ENCODE results near the gene NOMO2.
"Not testable (repeated sequence)": the region's sequence is repeated elsewhere in the genome, so short reads cannot be mapped to it uniquely, and the experiment has no call there.

NOMO2 gene

DNA sequence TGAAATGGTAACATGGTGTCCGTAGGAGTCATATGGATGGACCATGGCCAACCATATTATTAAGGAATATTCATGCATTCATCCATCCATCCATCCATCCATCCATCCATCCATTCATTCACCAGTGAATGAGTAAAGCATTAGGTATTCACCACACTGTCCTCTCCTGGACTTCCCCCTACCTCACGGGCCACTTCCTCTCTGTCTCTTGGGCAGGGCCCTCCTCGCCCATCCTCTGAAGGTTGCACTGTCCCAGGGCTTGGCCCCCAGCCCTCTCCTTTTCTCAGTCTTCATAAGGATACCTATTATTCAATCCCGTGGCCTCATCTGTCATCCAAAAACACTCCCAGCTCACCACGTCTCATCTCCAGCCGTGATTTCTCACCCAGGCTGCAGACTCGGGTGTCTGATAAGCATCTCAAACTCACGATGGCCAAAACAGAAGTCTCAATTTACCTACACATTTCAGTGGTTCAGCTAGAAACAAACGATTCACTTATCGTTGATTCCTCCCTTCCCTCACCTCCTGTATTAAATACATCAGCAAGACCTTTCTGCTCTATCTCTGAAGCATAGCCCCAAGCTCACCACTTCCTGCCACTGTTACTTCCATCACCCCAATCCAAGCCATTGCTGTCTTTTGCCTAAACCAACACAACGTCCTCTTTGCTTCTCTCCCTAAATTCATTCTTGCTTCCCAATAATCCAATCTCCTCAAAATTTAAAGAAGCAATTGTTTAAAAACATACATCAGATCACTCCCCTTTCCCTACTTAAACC lies 69.6 kb downstream of the NOMO2 start:
- not testable (repeated sequence) for H3K4me3 Mint-ChIP-seq, H3K27me3 Mint-ChIP-seq, ATAC-seq, H3K36me3 Mint-ChIP-seq, H3K4me1 Mint-ChIP-seq, H3K27ac Mint-ChIP-seq, H3K9me3 Mint-ChIP-seq

DNA sequence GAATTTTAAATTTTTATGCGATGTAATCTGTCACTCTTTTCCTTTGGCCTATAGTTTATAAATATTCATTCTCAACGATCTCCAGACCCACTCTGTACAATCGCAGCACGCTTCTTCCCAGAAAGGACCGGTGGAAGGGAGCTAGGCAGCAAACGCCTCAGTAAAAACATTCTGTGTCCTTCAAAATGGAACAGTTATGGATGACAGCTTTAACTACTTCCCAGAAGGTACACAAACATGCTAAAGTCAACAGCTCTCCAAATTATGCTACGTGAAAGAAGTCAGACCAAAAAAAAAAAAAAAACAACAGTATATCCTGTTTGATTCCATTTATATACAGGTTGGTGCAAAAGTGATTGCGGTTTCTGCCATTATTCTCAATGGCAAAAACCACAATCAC lies 125.9 kb downstream of the NOMO2 start:
- not testable (repeated sequence) for H3K27ac Mint-ChIP-seq, ATAC-seq, H3K36me3 Mint-ChIP-seq, H3K4me1 Mint-ChIP-seq, H3K27me3 Mint-ChIP-seq, H3K4me3 Mint-ChIP-seq, H3K9me3 Mint-ChIP-seq

DNA sequence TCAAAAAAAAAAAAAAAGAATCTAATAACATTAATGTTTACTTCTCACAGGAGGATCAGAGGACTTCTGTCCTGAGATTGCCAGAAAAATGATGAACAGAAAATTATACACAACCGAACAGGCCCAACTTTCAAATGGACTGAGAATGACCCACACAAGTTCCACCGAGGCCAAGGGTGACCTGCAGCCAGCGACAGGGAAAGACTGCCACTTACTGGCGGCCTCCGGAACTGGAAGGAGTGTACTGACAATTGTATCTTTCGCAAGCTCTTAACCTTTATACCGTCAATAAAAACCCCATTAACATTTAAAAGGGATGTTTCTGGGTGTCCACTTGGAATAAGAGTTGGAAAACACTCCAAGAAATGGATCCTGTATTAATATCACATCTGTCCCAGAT lies 146.1 kb downstream of the NOMO2 start:
- not testable (repeated sequence) for H3K36me3 Mint-ChIP-seq, ATAC-seq

GRCh38 chr16:18409532-18410293 lies 152.2 kb downstream of the NOMO2 start:
- H3K4me1 Mint-ChIP-seq, H3K27me3 Mint-ChIP-seq: not testable (repeated sequence)

More for the DNA sequence above, 146.1 kb downstream of the NOMO2 start:
- not testable (repeated sequence) for H3K9me3 Mint-ChIP-seq, H3K4me1 Mint-ChIP-seq, H3K27me3 Mint-ChIP-seq, H3K4me3 Mint-ChIP-seq, H3K27ac Mint-ChIP-seq

GRCh38 chr16:18401851-18402657 lies 159.8 kb downstream of the NOMO2 start:
- H3K4me1 Mint-ChIP-seq, H3K27ac Mint-ChIP-seq, H3K4me3 Mint-ChIP-seq, H3K9me3 Mint-ChIP-seq, H3K36me3 Mint-ChIP-seq, H3K27me3 Mint-ChIP-seq: not testable (repeated sequence)
- ATAC-seq: peak; percentile 89

More at GRCh38 chr16:18409532-18410293, 152.2 kb downstream of the NOMO2 start:
- not testable (repeated sequence) for H3K27ac Mint-ChIP-seq, H3K36me3 Mint-ChIP-seq, H3K4me3 Mint-ChIP-seq, ATAC-seq, H3K9me3 Mint-ChIP-seq

DNA sequence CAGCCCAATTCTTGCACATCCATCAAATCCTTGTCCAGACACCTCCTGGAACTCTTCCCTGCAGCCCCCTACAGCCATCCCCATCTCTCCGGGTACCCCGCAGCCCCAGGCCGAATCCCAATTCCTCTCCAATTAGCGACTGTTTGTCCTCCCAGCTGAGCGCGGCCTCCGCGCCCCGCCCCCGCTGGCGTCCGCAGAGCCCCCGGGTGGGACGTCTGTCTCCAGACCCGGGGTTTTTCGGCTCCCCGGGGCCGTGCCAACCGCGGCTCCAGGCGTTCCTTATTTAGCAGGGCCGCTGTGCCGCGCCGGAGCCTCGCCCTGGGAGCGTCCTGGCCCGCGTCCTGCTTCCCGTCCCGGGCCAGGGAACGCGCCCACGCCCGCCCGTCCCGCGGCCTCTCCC lies 160.7 kb downstream of the NOMO2 start:
- H3K4me1 Mint-ChIP-seq, H3K9me3 Mint-ChIP-seq, ATAC-seq, H3K27me3 Mint-ChIP-seq, H3K36me3 Mint-ChIP-seq: not testable (repeated sequence)
- Mint-ChIP-seq H3K4me3 (peak overlapping the region; percentile 79), H3K27ac (peak overlapping the region; percentile 59)

DNA sequence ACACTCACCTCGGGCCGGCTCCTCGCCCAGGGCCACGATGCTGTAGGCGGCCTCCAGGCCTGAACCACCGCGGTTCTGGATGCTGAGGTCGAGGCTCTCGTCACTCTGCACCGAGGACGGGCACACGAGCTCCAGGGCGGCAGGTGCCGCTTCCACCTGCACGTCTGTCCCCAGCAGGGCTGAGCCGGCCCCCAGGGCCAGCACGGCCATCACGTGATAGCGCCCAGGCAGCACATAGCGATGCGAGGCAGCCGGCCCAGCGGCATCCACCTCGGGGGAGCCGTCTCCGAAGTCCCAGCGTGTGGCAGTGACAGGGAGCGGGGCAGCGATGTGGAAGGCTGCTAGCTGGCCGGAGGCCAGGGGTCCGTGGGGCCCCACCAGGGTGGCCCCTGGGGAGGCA lies 167.5 kb downstream of the NOMO2 start:
- not testable (repeated sequence) for H3K9me3 Mint-ChIP-seq, H3K27ac Mint-ChIP-seq, H3K27me3 Mint-ChIP-seq, ATAC-seq, H3K4me1 Mint-ChIP-seq, H3K36me3 Mint-ChIP-seq, H3K4me3 Mint-ChIP-seq

DNA sequence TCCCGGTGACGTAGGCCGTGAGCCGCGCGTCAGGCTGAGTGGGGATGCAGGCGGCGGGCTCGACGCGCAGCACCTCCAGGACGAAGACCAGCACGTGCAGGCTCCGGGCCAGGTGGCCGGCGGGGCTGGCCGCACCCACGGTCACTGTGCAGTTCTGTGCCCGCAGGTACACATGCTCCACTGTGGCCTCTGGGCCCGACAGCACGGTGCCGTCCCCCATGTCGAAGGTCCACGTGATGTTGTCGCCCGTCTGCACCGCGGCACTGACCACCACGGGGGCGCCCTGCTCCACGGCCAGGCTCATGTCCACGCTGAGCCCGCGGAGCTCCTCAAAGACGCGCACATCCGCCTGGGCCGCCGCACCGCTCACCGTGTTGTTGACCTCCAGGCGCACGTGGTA lies 174.1 kb downstream of the NOMO2 start:
- not testable (repeated sequence) for H3K4me1 Mint-ChIP-seq, H3K27ac Mint-ChIP-seq, ATAC-seq, H3K27me3 Mint-ChIP-seq, H3K4me3 Mint-ChIP-seq, H3K9me3 Mint-ChIP-seq, H3K36me3 Mint-ChIP-seq

DNA sequence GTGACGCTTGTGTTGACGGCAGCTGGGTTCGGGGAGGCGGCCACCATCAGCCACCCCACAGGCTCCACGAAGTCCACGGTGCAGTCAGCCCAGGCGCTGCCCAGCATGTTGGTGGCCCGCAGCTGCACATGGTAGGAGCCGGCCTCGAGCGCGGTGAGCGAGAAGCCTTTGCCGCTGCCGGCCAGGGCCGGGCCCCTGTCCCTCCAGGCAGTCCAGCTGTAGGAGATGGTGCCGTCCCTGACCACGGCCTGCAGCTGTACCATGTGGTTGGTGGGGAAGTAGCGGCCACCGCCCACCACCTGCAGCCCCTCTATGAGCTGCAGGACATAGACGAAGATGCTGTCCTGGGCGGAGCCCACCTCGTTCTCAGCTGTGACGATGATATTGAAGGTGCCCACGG lies 175.4 kb downstream of the NOMO2 start:
- H3K4me3 Mint-ChIP-seq, H3K4me1 Mint-ChIP-seq, H3K27ac Mint-ChIP-seq, H3K9me3 Mint-ChIP-seq, H3K36me3 Mint-ChIP-seq, H3K27me3 Mint-ChIP-seq, ATAC-seq: not testable (repeated sequence)

DNA sequence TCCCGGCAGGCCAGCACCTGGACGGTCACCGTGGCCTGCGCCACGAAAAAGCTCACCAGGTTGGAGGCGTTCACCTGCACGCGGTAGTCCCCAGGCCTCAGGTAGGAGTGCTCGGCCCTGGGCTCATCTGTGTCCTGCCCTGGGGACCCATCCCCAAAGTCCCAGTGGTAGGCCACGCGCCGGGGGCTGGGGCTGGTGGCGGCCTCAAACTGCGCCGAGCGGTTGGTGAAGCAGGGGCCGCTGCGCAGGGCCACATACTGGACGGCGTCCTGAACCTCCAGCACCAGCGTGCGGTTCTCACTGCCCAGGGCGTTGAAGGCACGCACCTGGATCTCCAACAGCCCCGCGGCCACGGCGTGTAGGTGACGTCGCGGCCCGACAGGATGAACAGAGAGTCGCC lies 176.6 kb downstream of the NOMO2 start:
- H3K36me3 Mint-ChIP-seq, H3K27me3 Mint-ChIP-seq, H3K4me1 Mint-ChIP-seq, ATAC-seq, H3K4me3 Mint-ChIP-seq, H3K9me3 Mint-ChIP-seq, H3K27ac Mint-ChIP-seq: not testable (repeated sequence)

GRCh38 chr16:18384869-18385268 lies 177.0 kb downstream of the NOMO2 start:
- ATAC-seq, H3K9me3 Mint-ChIP-seq, H3K36me3 Mint-ChIP-seq, H3K27me3 Mint-ChIP-seq, H3K4me3 Mint-ChIP-seq, H3K27ac Mint-ChIP-seq, H3K4me1 Mint-ChIP-seq: not testable (repeated sequence)

GRCh38 chr16:18384098-18384636 lies 177.7 kb downstream of the NOMO2 start:
- not testable (repeated sequence) for H3K36me3 Mint-ChIP-seq, H3K27ac Mint-ChIP-seq, H3K9me3 Mint-ChIP-seq, H3K27me3 Mint-ChIP-seq, H3K4me3 Mint-ChIP-seq, H3K4me1 Mint-ChIP-seq
- peak; percentile 27 for ATAC-seq

DNA sequence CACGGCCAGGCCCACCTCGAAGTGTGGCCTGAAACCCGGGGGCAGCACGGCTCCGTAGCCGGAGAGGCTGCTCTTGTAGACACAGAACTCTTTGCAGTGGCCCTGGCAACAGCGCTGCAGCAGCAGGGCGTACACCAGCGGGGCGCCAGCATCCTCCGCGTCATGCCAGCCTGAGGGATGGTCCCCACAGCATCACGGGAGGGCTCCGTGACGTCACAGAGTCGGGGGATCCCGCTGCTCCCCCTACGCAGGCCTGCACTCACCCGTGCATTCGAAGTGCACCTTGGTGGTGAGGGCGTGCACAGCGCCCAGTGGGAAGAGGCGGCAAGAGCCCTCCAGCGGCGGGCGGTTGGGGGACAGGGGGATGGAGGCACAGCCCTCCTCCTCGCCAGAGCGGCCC lies 179.2 kb downstream of the NOMO2 start:
- not testable (repeated sequence) for H3K9me3 Mint-ChIP-seq, ATAC-seq, H3K27me3 Mint-ChIP-seq, H3K36me3 Mint-ChIP-seq, H3K4me3 Mint-ChIP-seq, H3K4me1 Mint-ChIP-seq, H3K27ac Mint-ChIP-seq

Measured in stimulated activated memory B cell treated with anti-CD40 and anti-IgM and Interleukin-4, amounts not matched to agents 10 μg/mL and 1 μg/mL and 100 μg/mL, for 72 hours (primary cell).